HCT116 (cell line): ENCODE measurements around the gene PTPN9. TPM values are rescaled to one million over a fixed set of nuclear protein-coding genes. Genes with fewer than 3 reads are reported as not detected.

Experiments
- ATAC-seq: fragments of 200-7000 bp; cut with Tn5 transposase; 2 replicates; pipeline ENCODE4 v1.9.1; 2020; ENCODE audit warnings: mild to moderate bottlenecking, moderate library complexity
- BruUV-seq: library from RNA; stranded (reverse); fragments of 400-500 nt; replicated peaks from 2 replicates; lab custom pipeline; 2021; lab: Mats Ljungman, UMichigan
- CTCF ChIA-PET: fragments of 300-600 bp; sonication (Branson Sonifier 250); formaldehyde crosslinking; loops from one replicate; lab custom pipeline; 2021; ENCODE audit warnings: antibody characterized with exemption; lab: Charles Lee
- POLR2A ChIA-PET: fragments of 300-600, 350-600 bp; sonication (Branson Sonifier 250); formaldehyde crosslinking; loops from one replicate; lab custom pipeline; 2021; ENCODE audit warnings: antibody characterized with exemption; lab: Charles Lee
- RAD21 ChIA-PET, 2 experiments: fragments of 300-600 bp; sonication (Branson Sonifier 250); formaldehyde crosslinking; loops; one replicate each; lab custom pipeline; 2023; ENCODE audit warnings: low total read pairs in 2 of 2; ENCODE audit not compliant: uncharacterized antibody in 2 of 2, unreplicated experiment in 2 of 2, low non-redundant PET in 1 of 2; lab: Charles Lee
- DNase-seq: peaks from one replicate; pipeline ENCODE4 v3.0.0-alpha.2; 2010; ENCODE audit warnings: low read depth, low spot score
- H2AFZ ChIP-seq: fragments of 200-600 bp; shearing (Covaris generic), sonication (generic); 2 replicates; pipeline ENCODE4 v1.6.1; 2017; ENCODE audit warnings: low read depth, mixed run types, mixed read lengths, antibody characterized with exemption, low read length; ENCODE audit not compliant: poor library complexity, severe bottlenecking
- H3K27ac ChIP-seq: 2 replicates; pipeline ENCODE4 v1.5.1; 2012; ENCODE audit warnings: low read depth, low read length
- H3K27me3 ChIP-seq: fragments of 200-600 bp; sonication (generic); 2 replicates; pipeline ENCODE4 v1.6.1; 2016; ENCODE audit warnings: mixed run types, low read length, mixed read lengths; ENCODE audit not compliant: insufficient read depth
- H3K36me3 ChIP-seq, 2 experiments: fragments of 200-500 bp in 1 of 2; fragments of 200-600 bp in 1 of 2; sonication (Bioruptor generic) in 1 of 2; sonication (generic) in 1 of 2; 2 replicates each; pipeline versions ENCODE4 v1.5.1 to v1.6.1; 2014 to 2016; ENCODE audit warnings: low read length in 2 of 2, inconsistent platforms in 1 of 2, mixed read lengths in 1 of 2, mixed run types in 1 of 2; ENCODE audit not compliant: insufficient read depth in 2 of 2, control insufficient read depth in 1 of 2
- H3K4me1 ChIP-seq, 2 experiments: fragments of 200-600 bp in 1 of 2; sonication (generic) in 1 of 2; 2 replicates each; pipeline versions ENCODE4 v1.5.1 to v1.6.1; 2012 to 2017; ENCODE audit warnings: low read length in 2 of 2, inconsistent platforms in 1 of 2, mild to moderate bottlenecking in 1 of 2, mixed read lengths in 1 of 2, mixed run types in 1 of 2, moderate library complexity in 1 of 2; ENCODE audit not compliant: insufficient read depth in 2 of 2, control insufficient read depth in 1 of 2
- H3K4me2 ChIP-seq: fragments of 200-600 bp; sonication (generic); 2 replicates; pipeline ENCODE4 v1.6.1; 2017; ENCODE audit warnings: mixed run types, low read length, mixed read lengths
- H3K4me3 ChIP-seq, 2 experiments: fragments of 200-600 bp in 1 of 2; sonication (generic) in 1 of 2; replicated peaks in 1 of 2; 2 replicates each; pipeline ENCODE4 v1.5.1; 2011 to 2016; ENCODE audit warnings: low read length in 2 of 2, control low read depth in 1 of 2, low read depth in 1 of 2, mild to moderate bottlenecking in 1 of 2, mixed read lengths in 1 of 2, mixed run types in 1 of 2
- H3K79me2 ChIP-seq: fragments of 200-600 bp; sonication (generic); 2 replicates; pipeline ENCODE4 v1.6.1; 2017; ENCODE audit warnings: mild to moderate bottlenecking, mixed run types, low read length, moderate library complexity, mixed read lengths; ENCODE audit not compliant: insufficient read depth
- H3K9ac ChIP-seq: fragments of 200-600 bp; sonication (generic); 2 replicates; pipeline ENCODE4 v1.6.1; 2016; ENCODE audit warnings: low read length, mixed read lengths
- H3K9me2 ChIP-seq: fragments of 200-600 bp; sonication (generic), shearing (Covaris generic); 2 replicates; pipeline ENCODE4 v1.6.1; 2017; ENCODE audit warnings: mixed run types, mild to moderate bottlenecking, moderate library complexity; ENCODE audit not compliant: insufficient read depth
- H3K9me3 ChIP-seq, 2 experiments: fragments of 200-500 bp in 1 of 2; fragments of 200-600 bp in 1 of 2; sonication (Bioruptor generic) in 1 of 2; sonication (generic) in 1 of 2; 2 replicates each; pipeline ENCODE4 v1.6.1; 2014 to 2017; ENCODE audit warnings: low read length in 2 of 2, mixed read lengths in 2 of 2, inconsistent platforms in 1 of 2, low read depth in 1 of 2, mild to moderate bottlenecking in 1 of 2, mixed run types in 1 of 2, moderate library complexity in 1 of 2; ENCODE audit not compliant: control insufficient read depth in 1 of 2, insufficient read depth in 1 of 2
- H4K20me1 ChIP-seq: fragments of 200-600 bp; sonication (generic), shearing (Covaris generic); 2 replicates; pipeline ENCODE4 v1.6.1; 2017; ENCODE audit warnings: mixed run types, mild to moderate bottlenecking, moderate library complexity; ENCODE audit not compliant: insufficient read depth
- ELF1 ChIP-seq: IDR thresholded peaks from 2 replicates; pipeline ENCODE4 v1.6.1; 2012; ENCODE audit warnings: low read depth, borderline replicate concordance
- EZH2phosphoT487 ChIP-seq: fragments of 200-600 bp; IDR thresholded peaks from 2 replicates; pipeline ENCODE4 v1.6.1; 2018; ENCODE audit warnings: antibody characterized with exemption, borderline replicate concordance
- JUND ChIP-seq: IDR thresholded peaks from 2 replicates; pipeline ENCODE4 v1.6.1; 2012
- POLR2AphosphoS5 ChIP-seq: IDR thresholded peaks from 2 replicates; pipeline ENCODE4 v1.6.1; 2011; ENCODE audit warnings: mild to moderate bottlenecking, low read depth, low read length, moderate library complexity
- RAD21 ChIP-seq: IDR thresholded peaks from 2 replicates; pipeline ENCODE4 v1.6.1; 2012; ENCODE audit warnings: low read depth, mild to moderate bottlenecking
- intact Hi-C: fragments of 100-400 bp; cut with micrococcal nuclease; formaldehyde crosslinking; loops from 2 replicates; pipeline ENCODE4 v1.10.0; 2022
- total RNA-seq: library from RNA; stranded (reverse); gene quantifications from one replicate; pipeline ENCODE4 v1.2.1, GENCODE V29; 2021; ENCODE audit not compliant: unreplicated experiment
- TF ChIP-seq, protein P1 (sequence below): IDR thresholded peaks from 2 replicates; pipeline ENCODE4 v1.6.1; 2012
- TF ChIP-seq, protein P2 (sequence below): IDR thresholded peaks from 2 replicates; pipeline ENCODE4 v1.6.1; 2011; ENCODE audit warnings: mild to moderate bottlenecking, low read length, moderate library complexity; ENCODE audit not compliant: insufficient replicate concordance; ENCODE audit errors: extremely low read depth
- TF ChIP-seq, protein P3 (sequence below): IDR thresholded peaks from 2 replicates; pipeline ENCODE4 v1.6.1; 2012

PTPN9 gene
- total RNA-seq, 1 experiment from 2014 or later: 21.1 TPM

DNA sequence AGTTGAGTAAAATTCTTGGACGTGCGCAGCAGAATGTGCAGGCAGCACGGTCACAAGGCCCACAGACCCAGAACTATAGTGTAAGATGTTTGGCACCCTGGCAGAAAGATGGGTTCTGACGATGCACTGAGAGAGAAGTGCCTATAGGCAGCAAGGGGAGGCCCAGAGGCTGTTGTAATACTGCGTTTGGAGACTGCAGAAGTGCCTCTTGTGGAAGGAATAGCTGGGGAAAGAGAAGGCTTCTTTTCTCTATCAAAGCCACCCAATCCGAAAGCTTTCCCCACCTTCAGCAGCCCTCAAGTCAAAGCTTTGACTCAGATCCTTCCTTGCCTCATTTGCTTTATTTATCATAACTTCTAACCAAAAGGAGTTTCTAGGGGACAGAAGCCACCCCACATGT lies 122.4 kb downstream of the PTPN9 start:
- no TSS peak for BruUV-seq
- TF ChIP-seq JUND: no peak
- TF ChIP-seq, protein P1, sequence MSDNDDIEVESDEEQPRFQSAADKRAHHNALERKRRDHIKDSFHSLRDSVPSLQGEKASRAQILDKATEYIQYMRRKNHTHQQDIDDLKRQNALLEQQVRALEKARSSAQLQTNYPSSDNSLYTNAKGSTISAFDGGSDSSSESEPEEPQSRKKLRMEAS: no peak
- TF ChIP-seq, protein P2, sequence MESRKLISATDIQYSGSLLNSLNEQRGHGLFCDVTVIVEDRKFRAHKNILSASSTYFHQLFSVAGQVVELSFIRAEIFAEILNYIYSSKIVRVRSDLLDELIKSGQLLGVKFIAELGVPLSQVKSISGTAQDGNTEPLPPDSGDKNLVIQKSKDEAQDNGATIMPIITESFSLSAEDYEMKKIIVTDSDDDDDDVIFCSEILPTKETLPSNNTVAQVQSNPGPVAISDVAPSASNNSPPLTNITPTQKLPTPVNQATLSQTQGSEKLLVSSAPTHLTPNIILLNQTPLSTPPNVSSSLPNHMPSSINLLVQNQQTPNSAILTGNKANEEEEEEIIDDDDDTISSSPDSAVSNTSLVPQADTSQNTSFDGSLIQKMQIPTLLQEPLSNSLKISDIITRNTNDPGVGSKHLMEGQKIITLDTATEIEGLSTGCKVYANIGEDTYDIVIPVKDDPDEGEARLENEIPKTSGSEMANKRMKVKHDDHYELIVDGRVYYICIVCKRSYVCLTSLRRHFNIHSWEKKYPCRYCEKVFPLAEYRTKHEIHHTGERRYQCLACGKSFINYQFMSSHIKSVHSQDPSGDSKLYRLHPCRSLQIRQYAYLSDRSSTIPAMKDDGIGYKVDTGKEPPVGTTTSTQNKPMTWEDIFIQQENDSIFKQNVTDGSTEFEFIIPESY: no peak
- TF ChIP-seq, protein P3, sequence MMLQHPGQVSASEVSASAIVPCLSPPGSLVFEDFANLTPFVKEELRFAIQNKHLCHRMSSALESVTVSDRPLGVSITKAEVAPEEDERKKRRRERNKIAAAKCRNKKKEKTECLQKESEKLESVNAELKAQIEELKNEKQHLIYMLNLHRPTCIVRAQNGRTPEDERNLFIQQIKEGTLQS: no peak
- TF ChIP-seq ELF1: no peak
- TF ChIP-seq EZH2phosphoT487: no peak
- no peak for TF ChIP-seq POLR2AphosphoS5
- TF ChIP-seq RAD21: no peak
- DNase-seq (no peak), ATAC-seq (no peak)
- H3K27me3 ChIP-seq: no peaks in the 10 kb centered on the region
- POLR2A ChIA-PET: no interaction called here
- RAD21 ChIA-PET: no interaction called here
- no peak overlapping the region for H2AFZ ChIP-seq
- no peaks in the 10 kb centered on the region; the same call in 1 of the 2 replicates for H4K20me1 ChIP-seq
- no peaks in the 10 kb centered on the region for H3K9me2 ChIP-seq
- H3K36me3 ChIP-seq: no peaks in the 10 kb centered on the region
- H3K4me1 ChIP-seq: peaks cover 0 to 29% of the 10 kb centered on the region in 2 experiments; a peak in 2 of 4 replicates
- H3K9me3 ChIP-seq: no peaks in the 10 kb centered on the region
- CTCF ChIA-PET: no interaction called here
- H3K9ac ChIP-seq: peak overlapping the region; percentile 97; the same call in 1 of the 2 replicates
- no peak overlapping the region for H3K27ac ChIP-seq
- peak overlapping the region; percentile 73 for H3K4me2 ChIP-seq
- intact Hi-C loops: no loop called here
- peak overlapping the region in 1 of 2 experiments; percentile 92; a peak in 2 of 4 replicates for H3K4me3 ChIP-seq
- peaks cover 21% of the 10 kb centered on the region for H3K79me2 ChIP-seq
